DMS53 (cell line): Measurements from ENCODE around the gene MTHFD2L.
"Not testable (repeated sequence)": the region's sequence is repeated elsewhere in the genome, so short reads cannot be mapped to it uniquely, and the experiment has no call there.

ENCODE experiments used
- DNase-seq: peaks from one replicate; lab custom pipeline; 2025; lab: John Stamatoyannopoulos, UW

The MTHFD2L gene

GRCh38 chr4:74189331-74190043, 31.6 kb downstream of the MTHFD2L start:
- peak; percentile 83 for DNase-seq

- DNase-seq, result peak; percentile 26
Observed at GRCh38 chr4:74190332-74190731, 32.4 kb downstream of the MTHFD2L start.

GRCh38 chr4:74190919-74191397, 33.0 kb downstream of the MTHFD2L start:
- peak; percentile 96 for DNase-seq

GRCh38 chr4:74197080-74197479, 39.2 kb downstream of the MTHFD2L start:
- no peak for DNase-seq

- peak; percentile 88 for DNase-seq
Observed at GRCh38 chr4:74202062-74202586, 44.2 kb downstream of the MTHFD2L start.

- DNase-seq, result peak; percentile 12
Observed at GRCh38 chr4:74203467-74203866, 45.5 kb downstream of the MTHFD2L start.

- no peak for DNase-seq
Observed at GRCh38 chr4:74205046-74205445, 47.1 kb downstream of the MTHFD2L start.

GRCh38 chr4:74205559-74205958, 47.6 kb downstream of the MTHFD2L start:
- DNase-seq, result no peak

- no peak for DNase-seq
Observed at GRCh38 chr4:74206088-74206825, 48.3 kb downstream of the MTHFD2L start.

- DNase-seq, result peak; percentile 22
Observed at GRCh38 chr4:74214457-74215159, 56.7 kb downstream of the MTHFD2L start.

- not testable (repeated sequence) for DNase-seq
Observed at GRCh38 chr4:74215236-74215635, 57.3 kb downstream of the MTHFD2L start.

GRCh38 chr4:74217365-74217764, 59.4 kb downstream of the MTHFD2L start:
- DNase-seq, result no peak

GRCh38 chr4:74218201-74218600, 60.3 kb downstream of the MTHFD2L start:
- DNase-seq, result no peak

GRCh38 chr4:74219240-74219639, 61.3 kb downstream of the MTHFD2L start:
- DNase-seq, result no peak

GRCh38 chr4:74223098-74223497, 65.2 kb downstream of the MTHFD2L start:
- no peak for DNase-seq

GRCh38 chr4:74223801-74224200, 65.9 kb downstream of the MTHFD2L start:
- DNase-seq, result no peak

- peak; percentile 85 for DNase-seq
Observed at GRCh38 chr4:74228691-74229640, 71.0 kb downstream of the MTHFD2L start.

GRCh38 chr4:74230902-74231499, 73.1 kb downstream of the MTHFD2L start:
- peak; percentile 64 for DNase-seq

- DNase-seq, result peak; percentile 36
Observed at GRCh38 chr4:74235135-74235534, 77.2 kb downstream of the MTHFD2L start.

GRCh38 chr4:74237425-74237966, 79.6 kb downstream of the MTHFD2L start:
- DNase-seq, result peak; percentile 67

GRCh38 chr4:74244049-74244448, 86.1 kb downstream of the MTHFD2L start:
- no peak for DNase-seq
